IPS DF 6.9 (cell line): ENCODE measurements around the gene KDM4C.

Experiments used
- DNase-seq: peaks from one replicate; pipeline ENCODE4 v3.0.0-alpha.2; 2013; ENCODE audit warnings: low read depth, low spot score
- H3K27ac ChIP-seq: one replicate; pipeline ENCODE4 v1.5.1; 2013; ENCODE audit warnings: low read length, control low read depth
- H3K27me3 ChIP-seq: 2 replicates; pipeline ENCODE4 v1.6.1; 2013; ENCODE audit warnings: mild to moderate bottlenecking, low read length; ENCODE audit not compliant: control insufficient read depth, insufficient read depth
- H3K36me3 ChIP-seq: 2 replicates; pipeline ENCODE4 v1.6.1; 2013; ENCODE audit warnings: low read length; ENCODE audit not compliant: control insufficient read depth, insufficient read depth
- H3K4me1 ChIP-seq: 2 replicates; pipeline ENCODE4 v1.6.1; 2013; ENCODE audit warnings: low read length; ENCODE audit not compliant: control insufficient read depth, insufficient read depth
- H3K4me3 ChIP-seq: 2 replicates; pipeline ENCODE4 v1.5.1; 2013; ENCODE audit warnings: mild to moderate bottlenecking, low read length
- H3K9me3 ChIP-seq: 2 replicates; pipeline ENCODE4 v1.6.1; 2013; ENCODE audit warnings: low read length, inconsistent platforms; ENCODE audit not compliant: control insufficient read depth, insufficient read depth
- WGBS: extraction: QIAGEN DNeasy Blood & Tissue Kit; methylation state at CpG from one replicate; pipeline ENCODE4 v1.1.7; 2013; ENCODE audit warnings: mixed read lengths, missing lambda C conversion rate; ENCODE audit not compliant: insufficient read length, insufficient coverage; 5-methylcytosine and 5-hydroxymethylcytosine counted together

The KDM4C gene

DNA sequence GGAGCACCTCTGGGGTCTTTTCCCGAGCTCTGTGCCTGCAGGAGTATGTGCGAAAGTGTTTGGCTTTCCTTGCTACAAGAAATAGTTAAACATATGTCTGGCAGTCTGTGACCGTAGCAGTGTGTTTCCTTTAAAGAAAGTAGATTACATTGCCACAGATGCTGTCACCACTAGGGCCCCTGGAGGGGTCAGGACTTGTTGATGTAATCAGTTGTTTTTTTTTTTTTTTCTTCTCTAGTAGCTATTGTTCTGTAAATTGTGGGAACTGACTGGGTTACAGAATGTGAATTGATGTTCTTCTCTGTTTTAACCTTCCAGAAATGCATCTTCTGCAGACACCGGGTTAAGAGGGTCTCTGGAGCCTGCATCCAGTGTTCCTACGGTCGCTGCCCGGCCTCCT lies 345.6 kb downstream of the KDM4C start:
- DNase-seq: no peak
- H3K4me1 ChIP-seq: peaks cover 3% of the 10 kb centered on the region; the same call in 1 of the 2 replicates
- peaks cover 6% of the 10 kb centered on the region; the same call in 1 of the 2 replicates for H3K36me3 ChIP-seq
- H3K27me3 ChIP-seq: no peaks in the 10 kb centered on the region
- no peak overlapping the region for H3K27ac ChIP-seq
- WGBS: no CpG with 5 or more reads among the region's 7 CpGs
- H3K9me3 ChIP-seq: peaks cover 2% of the 10 kb centered on the region; the same call in 1 of the 2 replicates
- H3K4me3 ChIP-seq: no peak overlapping the region

- WGBS: no CpG with 5 or more reads among the region's 6 CpGs
- Histone ChIP-seq H3K4me3 (no peak overlapping the region), H3K36me3 (peaks cover 6% of the 10 kb centered on the region; the same call in 1 of the 2 replicates), H3K9me3 (peaks cover 2% of the 10 kb centered on the region; the same call in 1 of the 2 replicates), H3K27me3 (no peaks in the 10 kb centered on the region), H3K27ac (no peak overlapping the region), H3K4me1 (peaks cover 3% of the 10 kb centered on the region; the same call in 1 of the 2 replicates)
- DNase-seq: no peak
Observed at GRCh38 chr9:7103771-7104170, 346.0 kb downstream of the KDM4C start.

DNA sequence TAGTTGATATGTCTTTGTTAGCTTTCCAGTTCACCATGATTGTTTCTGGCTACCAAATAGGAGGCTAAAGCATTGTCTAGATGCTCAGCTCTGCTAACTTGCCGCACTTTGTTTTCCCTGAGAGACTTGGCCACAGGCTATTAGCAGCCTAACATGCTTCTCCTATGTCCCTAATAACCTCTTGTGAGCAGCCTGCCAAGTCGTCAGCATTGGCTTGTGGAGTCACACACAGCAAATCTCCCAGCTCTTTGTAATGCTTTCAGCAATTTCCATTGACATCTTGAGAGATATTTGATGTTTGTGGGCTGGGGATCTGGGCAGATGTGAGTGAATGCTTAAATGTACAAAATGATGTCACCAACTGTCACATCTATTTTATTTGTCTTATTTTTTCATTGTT lies 346.9 kb downstream of the KDM4C start:
- peaks cover 3% of the 10 kb centered on the region; the same call in 1 of the 2 replicates for H3K4me1 ChIP-seq
- WGBS: no CpG with 5 or more reads among the region's 2 CpGs
- no peaks in the 10 kb centered on the region; the same call in 1 of the 2 replicates for H3K9me3 ChIP-seq
- H3K4me3 ChIP-seq: no peak overlapping the region
- peaks cover 6% of the 10 kb centered on the region; the same call in 1 of the 2 replicates for H3K36me3 ChIP-seq
- no peak overlapping the region for H3K27ac ChIP-seq
- no peak for DNase-seq
- H3K27me3 ChIP-seq: no peaks in the 10 kb centered on the region

GRCh38 chr9:7105095-7105494 lies 347.3 kb downstream of the KDM4C start:
- Histone ChIP-seq H3K4me1 (peaks cover 3% of the 10 kb centered on the region; the same call in 1 of the 2 replicates), H3K9me3 (no peaks in the 10 kb centered on the region), H3K36me3 (0 out of 2 replicates have a peak, but pooled peaks cover 6% of the 10 kb centered on the region), H3K27ac (no peak overlapping the region), H3K4me3 (no peak overlapping the region), H3K27me3 (no peaks in the 10 kb centered on the region)
- no peak for DNase-seq
- no CpG with 5 or more reads among the region's 2 CpGs for WGBS

DNA sequence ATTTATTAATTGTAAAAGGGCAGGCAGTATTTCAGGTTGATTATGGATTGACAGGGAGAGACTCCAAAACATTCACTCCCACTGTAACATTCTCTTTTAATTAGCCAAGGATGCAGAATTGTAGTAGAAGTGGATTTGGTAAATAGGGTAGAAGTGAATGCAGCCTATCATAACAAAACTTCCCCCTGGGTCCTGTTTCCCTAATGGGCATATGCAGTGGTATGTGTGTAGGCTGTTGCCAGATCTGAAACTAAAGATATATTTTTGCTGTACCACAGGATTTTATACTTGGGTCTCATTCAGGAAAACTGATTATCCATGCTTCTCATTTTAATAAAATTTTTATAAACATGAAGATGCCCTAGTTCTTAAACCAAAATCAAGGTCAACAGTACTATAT lies 351.2 kb downstream of the KDM4C start:
- 0 out of 2 replicates have a peak, but pooled peaks cover 2% of the 10 kb centered on the region for H3K36me3 ChIP-seq
- no peak for DNase-seq
- H3K27me3 ChIP-seq: no peaks in the 10 kb centered on the region
- no peak overlapping the region for H3K4me3 ChIP-seq
- H3K27ac ChIP-seq: no peak overlapping the region
- no peaks in the 10 kb centered on the region for H3K9me3 ChIP-seq
- H3K4me1 ChIP-seq: no peaks in the 10 kb centered on the region

- WGBS: no CpG with 5 or more reads among the region's 3 CpGs
- Histone ChIP-seq H3K9me3 (no peaks in the 10 kb centered on the region), H3K27ac (no peak overlapping the region), H3K27me3 (no peaks in the 10 kb centered on the region), H3K4me3 (no peak overlapping the region), H3K36me3 (no peaks in the 10 kb centered on the region), H3K4me1 (no peaks in the 10 kb centered on the region)
- DNase-seq: no peak
Observed at GRCh38 chr9:7111413-7111812, 353.6 kb downstream of the KDM4C start.

- no CpG with 5 or more reads among the region's 1 CpG for WGBS
- no peak overlapping the region for H3K4me3 ChIP-seq
- H3K9me3 ChIP-seq: no peaks in the 10 kb centered on the region
- DNase-seq: no peak
- no peaks in the 10 kb centered on the region for H3K36me3 ChIP-seq
- no peaks in the 10 kb centered on the region for H3K27me3 ChIP-seq
- H3K4me1 ChIP-seq: no peaks in the 10 kb centered on the region
- H3K27ac ChIP-seq: no peak overlapping the region
Observed at GRCh38 chr9:7115606-7116005, 357.8 kb downstream of the KDM4C start.

- DNase-seq: no peak
- no peaks in the 10 kb centered on the region for H3K36me3 ChIP-seq
- H3K4me1 ChIP-seq: no peaks in the 10 kb centered on the region
- no peaks in the 10 kb centered on the region for H3K9me3 ChIP-seq
- no peak overlapping the region for H3K27ac ChIP-seq
- no CpG with 5 or more reads among the region's 6 CpGs for WGBS
- H3K27me3 ChIP-seq: no peaks in the 10 kb centered on the region
- no peak overlapping the region for H3K4me3 ChIP-seq
Observed at GRCh38 chr9:7117676-7118561, 360.1 kb downstream of the KDM4C start.

DNA sequence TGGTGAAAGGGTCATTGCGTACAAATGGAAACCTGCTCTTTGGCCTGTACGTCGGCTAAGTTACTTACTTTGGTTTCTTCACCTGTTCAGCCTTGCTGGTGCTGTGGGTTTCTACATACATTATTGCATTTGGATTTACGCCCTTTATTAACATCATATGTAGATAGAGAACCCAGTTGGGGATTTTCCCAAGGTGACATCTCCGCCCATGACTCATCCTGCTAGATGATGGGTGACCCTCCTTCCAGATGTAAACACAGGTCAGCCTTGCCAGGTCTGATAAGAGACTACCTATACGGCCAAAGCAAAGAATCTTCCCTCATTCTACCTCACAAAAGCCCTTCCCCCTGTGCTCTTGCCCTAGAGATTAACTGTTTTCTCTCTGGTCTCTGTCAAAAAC lies 360.9 kb downstream of the KDM4C start:
- no peak overlapping the region for H3K4me3 ChIP-seq
- no peaks in the 10 kb centered on the region for H3K9me3 ChIP-seq
- H3K27ac ChIP-seq: no peak overlapping the region
- no CpG with 5 or more reads among the region's 6 CpGs for WGBS
- DNase-seq: no peak
- H3K27me3 ChIP-seq: no peaks in the 10 kb centered on the region
- no peaks in the 10 kb centered on the region for H3K4me1 ChIP-seq
- no peaks in the 10 kb centered on the region for H3K36me3 ChIP-seq

GRCh38 chr9:7119612-7120011 lies 361.8 kb downstream of the KDM4C start:
- no peak for DNase-seq
- no peaks in the 10 kb centered on the region for H3K27me3 ChIP-seq
- H3K36me3 ChIP-seq: no peaks in the 10 kb centered on the region
- H3K9me3 ChIP-seq: no peaks in the 10 kb centered on the region
- no peak overlapping the region for H3K27ac ChIP-seq
- no peaks in the 10 kb centered on the region for H3K4me1 ChIP-seq
- no peak overlapping the region for H3K4me3 ChIP-seq

DNA sequence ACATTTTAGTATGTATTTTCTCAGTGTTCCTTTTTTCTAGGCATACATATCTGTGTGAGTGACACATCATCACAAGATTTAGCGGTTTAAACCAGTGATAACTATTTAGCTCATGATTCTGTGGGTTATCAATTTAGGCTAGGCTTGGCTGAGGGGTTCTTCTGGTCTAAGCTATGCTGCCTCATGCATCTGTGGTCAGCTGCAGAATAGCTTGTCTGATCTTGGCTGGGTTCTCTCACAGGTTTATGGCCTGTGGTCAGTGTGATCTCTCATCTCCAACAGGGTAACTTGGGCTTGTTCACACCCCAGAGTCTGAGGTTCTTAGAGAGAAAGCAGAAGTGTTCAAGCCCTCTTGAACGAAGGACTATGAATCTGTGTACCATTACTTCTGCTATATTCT lies 363.3 kb downstream of the KDM4C start:
- no peaks in the 10 kb centered on the region for H3K4me1 ChIP-seq
- H3K36me3 ChIP-seq: no peaks in the 10 kb centered on the region
- no peak for DNase-seq
- H3K27ac ChIP-seq: no peak overlapping the region
- no peaks in the 10 kb centered on the region for H3K27me3 ChIP-seq
- WGBS: no CpG with 5 or more reads among the region's 2 CpGs
- no peak overlapping the region for H3K4me3 ChIP-seq
- H3K9me3 ChIP-seq: no peaks in the 10 kb centered on the region
